ENCODE measurements around the gene HIC1. TPM values are rescaled to one million over a fixed set of nuclear protein-coding genes. Genes with fewer than 3 reads are reported as not detected.

Gene HIC1
- total and polyA plus RNA-seq, 9 of the 15 experiments (the other 6 are each of a cell fraction or from before 2014, with no cell fraction given) = 0.01 to 2.5 (median 0.18) TPM

GRCh38 chr17:2029911-2030778 lies 24.8 kb upstream of the HIC1 start, which contains the start of gene DPH1 (continued):
- peak; percentile 100 for TF ChIP-seq ARID4B (CRISPR knock-in tag; IDR thresholded peaks at IDR 0.05)
- TF ChIP-seq MCM5 (IDR thresholded peaks at IDR 0.05; ENCODE audit: low read depth) = no peak
- no peak for TF ChIP-seq STAG1 (CRISPR knock-in tag; IDR thresholded peaks at IDR 0.05; ENCODE audit: borderline replicate concordance)
- TF ChIP-seq PCBP2 (IDR thresholded peaks at IDR 0.05; ENCODE audit: low read depth, low read length, poor library complexity, severe bottlenecking) = no peak
- no peak for TF ChIP-seq ZFP91 (CRISPR knock-in tag; IDR thresholded peaks at IDR 0.05)
- no peak for TF ChIP-seq ZNF507 (tag; conservative IDR thresholded peaks at IDR 0.05)
- TF ChIP-seq POU5F1 (IDR thresholded peaks at IDR 0.05; ENCODE audit: borderline replicate concordance, low read depth, low read length, partially characterized antibody) = no peak
- TF ChIP-seq, protein P1, sequence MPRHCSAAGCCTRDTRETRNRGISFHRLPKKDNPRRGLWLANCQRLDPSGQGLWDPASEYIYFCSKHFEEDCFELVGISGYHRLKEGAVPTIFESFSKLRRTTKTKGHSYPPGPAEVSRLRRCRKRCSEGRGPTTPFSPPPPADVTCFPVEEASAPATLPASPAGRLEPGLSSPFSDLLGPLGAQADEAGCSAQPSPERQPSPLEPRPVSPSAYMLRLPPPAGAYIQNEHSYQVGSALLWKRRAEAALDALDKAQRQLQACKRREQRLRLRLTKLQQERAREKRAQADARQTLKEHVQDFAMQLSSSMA (CRISPR knock-in tag; IDR thresholded peaks at IDR 0.05) = no peak
- TF ChIP-seq FOXP1 (CRISPR knock-in tag; IDR thresholded peaks at IDR 0.05) = peak; percentile 61; the same call in 1 of the 2 replicates
- TF ChIP-seq ATF7 (IDR thresholded peaks at IDR 0.05) = peak; percentile 54
- no peak for TF ChIP-seq TSHZ1 (CRISPR knock-in tag; IDR thresholded peaks at IDR 0.05)
- TF ChIP-seq, protein P2, sequence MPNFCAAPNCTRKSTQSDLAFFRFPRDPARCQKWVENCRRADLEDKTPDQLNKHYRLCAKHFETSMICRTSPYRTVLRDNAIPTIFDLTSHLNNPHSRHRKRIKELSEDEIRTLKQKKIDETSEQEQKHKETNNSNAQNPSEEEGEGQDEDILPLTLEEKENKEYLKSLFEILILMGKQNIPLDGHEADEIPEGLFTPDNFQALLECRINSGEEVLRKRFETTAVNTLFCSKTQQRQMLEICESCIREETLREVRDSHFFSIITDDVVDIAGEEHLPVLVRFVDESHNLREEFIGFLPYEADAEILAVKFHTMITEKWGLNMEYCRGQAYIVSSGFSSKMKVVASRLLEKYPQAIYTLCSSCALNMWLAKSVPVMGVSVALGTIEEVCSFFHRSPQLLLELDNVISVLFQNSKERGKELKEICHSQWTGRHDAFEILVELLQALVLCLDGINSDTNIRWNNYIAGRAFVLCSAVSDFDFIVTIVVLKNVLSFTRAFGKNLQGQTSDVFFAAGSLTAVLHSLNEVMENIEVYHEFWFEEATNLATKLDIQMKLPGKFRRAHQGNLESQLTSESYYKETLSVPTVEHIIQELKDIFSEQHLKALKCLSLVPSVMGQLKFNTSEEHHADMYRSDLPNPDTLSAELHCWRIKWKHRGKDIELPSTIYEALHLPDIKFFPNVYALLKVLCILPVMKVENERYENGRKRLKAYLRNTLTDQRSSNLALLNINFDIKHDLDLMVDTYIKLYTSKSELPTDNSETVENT (CRISPR knock-in tag; IDR thresholded peaks at IDR 0.05) = no peak
- TF ChIP-seq ZNF217 (CRISPR knock-in tag; IDR thresholded peaks at IDR 0.05) = no peak
- peak; percentile 75 for TF ChIP-seq POLR2A (conservative IDR thresholded peaks at IDR 0.05)

Data from K562 (cell line).